Liver (tissue), 3 donors: ENCODE measurements around the gene TRAPPC12.

Experiments
- EGR1 ChIP-seq, 2 donors: IDR thresholded peaks; 2 replicates each; pipeline ENCODE4 v1.6.1; 2016 to 2018; ENCODE audit warnings: antibody characterized with exemption in 2 of 2, low read depth in 2 of 2
- GABPA ChIP-seq, 2 donors: IDR thresholded peaks in 1 of 2; conservative IDR thresholded peaks in 1 of 2; 2 replicates each; pipeline ENCODE4 v1.6.1; 2016; ENCODE audit warnings: antibody characterized with exemption in 2 of 2, mild to moderate bottlenecking in 1 of 2, moderate library complexity in 1 of 2
- NR2F2 ChIP-seq: IDR thresholded peaks from 2 replicates; pipeline ENCODE4 v1.6.1; 2016; ENCODE audit warnings: antibody characterized with exemption
- RAD21 ChIP-seq, 2 donors: IDR thresholded peaks; 2 replicates each; pipeline ENCODE4 v1.6.1; 2016; ENCODE audit warnings: antibody characterized with exemption in 2 of 2, mild to moderate bottlenecking in 2 of 2
- RXRA ChIP-seq, 2 donors: IDR thresholded peaks; 2 replicates each; pipeline ENCODE4 v1.6.1; 2017 to 2018; ENCODE audit warnings: antibody characterized with exemption in 2 of 2, mild to moderate bottlenecking in 1 of 2
- TAF1 ChIP-seq: conservative IDR thresholded peaks from 2 replicates; pipeline ENCODE4 v1.6.1; 2016; ENCODE audit warnings: antibody characterized with exemption, mild to moderate bottlenecking
- YY1 ChIP-seq: IDR thresholded peaks from 2 replicates; pipeline ENCODE4 v1.6.1; 2016; ENCODE audit warnings: antibody characterized with exemption, mild to moderate bottlenecking
- TF ChIP-seq, protein P1 (sequence below): IDR thresholded peaks from 2 replicates; pipeline ENCODE4 v1.6.1; 2016; ENCODE audit warnings: antibody characterized with exemption, mild to moderate bottlenecking
- TF ChIP-seq, protein P2 (sequence below): fragments of 150-350 bp; IDR thresholded peaks from 2 replicates; pipeline ENCODE4 v1.5.1; 2017; ENCODE audit warnings: improper control_type of control experiment, low read depth, low read length; ENCODE audit not compliant: missing input control
- TF ChIP-seq, protein P3 (sequence below): IDR thresholded peaks from 2 replicates; pipeline ENCODE4 v1.6.1; 2016; ENCODE audit warnings: antibody characterized with exemption
- TF ChIP-seq, protein P4 (sequence below): IDR thresholded peaks from 2 replicates; pipeline ENCODE4 v1.6.1; 2016; ENCODE audit warnings: antibody characterized with exemption
- TF ChIP-seq, protein P5 (sequence below): IDR thresholded peaks from 2 replicates; pipeline ENCODE4 v1.6.1; 2016; ENCODE audit warnings: antibody characterized with exemption
- donor health status: healthy.
- donor health status: healthy.

DNA sequence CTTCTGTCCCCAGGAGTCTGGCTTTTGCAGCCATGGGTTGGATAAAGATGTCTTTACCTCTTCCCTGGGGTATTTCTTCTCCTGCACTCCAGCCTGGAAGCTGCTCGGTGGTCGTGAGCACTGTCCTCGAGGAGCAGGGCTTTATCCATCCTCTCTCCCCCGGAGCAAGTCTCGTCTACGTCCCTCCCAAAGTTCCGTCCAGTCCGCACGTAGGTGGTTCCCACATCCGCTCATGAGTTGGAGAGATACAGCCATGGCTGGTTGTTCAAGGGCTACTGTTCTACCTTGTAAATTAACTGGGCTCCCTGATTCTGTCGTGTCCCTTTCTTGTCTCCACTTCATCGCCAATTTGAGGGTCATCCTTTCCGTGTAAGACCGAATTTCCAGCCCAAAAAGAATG is 47.1 kb downstream of the TRAPPC12 start:
- TF ChIP-seq, protein P1, sequence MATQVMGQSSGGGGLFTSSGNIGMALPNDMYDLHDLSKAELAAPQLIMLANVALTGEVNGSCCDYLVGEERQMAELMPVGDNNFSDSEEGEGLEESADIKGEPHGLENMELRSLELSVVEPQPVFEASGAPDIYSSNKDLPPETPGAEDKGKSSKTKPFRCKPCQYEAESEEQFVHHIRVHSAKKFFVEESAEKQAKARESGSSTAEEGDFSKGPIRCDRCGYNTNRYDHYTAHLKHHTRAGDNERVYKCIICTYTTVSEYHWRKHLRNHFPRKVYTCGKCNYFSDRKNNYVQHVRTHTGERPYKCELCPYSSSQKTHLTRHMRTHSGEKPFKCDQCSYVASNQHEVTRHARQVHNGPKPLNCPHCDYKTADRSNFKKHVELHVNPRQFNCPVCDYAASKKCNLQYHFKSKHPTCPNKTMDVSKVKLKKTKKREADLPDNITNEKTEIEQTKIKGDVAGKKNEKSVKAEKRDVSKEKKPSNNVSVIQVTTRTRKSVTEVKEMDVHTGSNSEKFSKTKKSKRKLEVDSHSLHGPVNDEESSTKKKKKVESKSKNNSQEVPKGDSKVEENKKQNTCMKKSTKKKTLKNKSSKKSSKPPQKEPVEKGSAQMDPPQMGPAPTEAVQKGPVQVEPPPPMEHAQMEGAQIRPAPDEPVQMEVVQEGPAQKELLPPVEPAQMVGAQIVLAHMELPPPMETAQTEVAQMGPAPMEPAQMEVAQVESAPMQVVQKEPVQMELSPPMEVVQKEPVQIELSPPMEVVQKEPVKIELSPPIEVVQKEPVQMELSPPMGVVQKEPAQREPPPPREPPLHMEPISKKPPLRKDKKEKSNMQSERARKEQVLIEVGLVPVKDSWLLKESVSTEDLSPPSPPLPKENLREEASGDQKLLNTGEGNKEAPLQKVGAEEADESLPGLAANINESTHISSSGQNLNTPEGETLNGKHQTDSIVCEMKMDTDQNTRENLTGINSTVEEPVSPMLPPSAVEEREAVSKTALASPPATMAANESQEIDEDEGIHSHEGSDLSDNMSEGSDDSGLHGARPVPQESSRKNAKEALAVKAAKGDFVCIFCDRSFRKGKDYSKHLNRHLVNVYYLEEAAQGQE, result no peak
- TF ChIP-seq, protein P2, sequence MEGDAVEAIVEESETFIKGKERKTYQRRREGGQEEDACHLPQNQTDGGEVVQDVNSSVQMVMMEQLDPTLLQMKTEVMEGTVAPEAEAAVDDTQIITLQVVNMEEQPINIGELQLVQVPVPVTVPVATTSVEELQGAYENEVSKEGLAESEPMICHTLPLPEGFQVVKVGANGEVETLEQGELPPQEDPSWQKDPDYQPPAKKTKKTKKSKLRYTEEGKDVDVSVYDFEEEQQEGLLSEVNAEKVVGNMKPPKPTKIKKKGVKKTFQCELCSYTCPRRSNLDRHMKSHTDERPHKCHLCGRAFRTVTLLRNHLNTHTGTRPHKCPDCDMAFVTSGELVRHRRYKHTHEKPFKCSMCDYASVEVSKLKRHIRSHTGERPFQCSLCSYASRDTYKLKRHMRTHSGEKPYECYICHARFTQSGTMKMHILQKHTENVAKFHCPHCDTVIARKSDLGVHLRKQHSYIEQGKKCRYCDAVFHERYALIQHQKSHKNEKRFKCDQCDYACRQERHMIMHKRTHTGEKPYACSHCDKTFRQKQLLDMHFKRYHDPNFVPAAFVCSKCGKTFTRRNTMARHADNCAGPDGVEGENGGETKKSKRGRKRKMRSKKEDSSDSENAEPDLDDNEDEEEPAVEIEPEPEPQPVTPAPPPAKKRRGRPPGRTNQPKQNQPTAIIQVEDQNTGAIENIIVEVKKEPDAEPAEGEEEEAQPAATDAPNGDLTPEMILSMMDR, result no peak
- TF ChIP-seq YY1 (no peak), EGR1 (IDR thresholded peaks at IDR 0.05; ENCODE audit: low read depth in 2 of 2) (no peak), GABPA (IDR thresholded peaks at IDR 0.05 in 1 of 2, conservative IDR thresholded peaks at IDR 0.05 in 1 of 2) (no peak), NR2F2 (no peak), TAF1 (no peak), RAD21 (IDR thresholded peaks at IDR 0.05) (no peak), RXRA (IDR thresholded peaks at IDR 0.05) (no peak)
- TF ChIP-seq, protein P3, sequence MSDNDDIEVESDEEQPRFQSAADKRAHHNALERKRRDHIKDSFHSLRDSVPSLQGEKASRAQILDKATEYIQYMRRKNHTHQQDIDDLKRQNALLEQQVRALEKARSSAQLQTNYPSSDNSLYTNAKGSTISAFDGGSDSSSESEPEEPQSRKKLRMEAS, result no peak
- TF ChIP-seq, protein P4, sequence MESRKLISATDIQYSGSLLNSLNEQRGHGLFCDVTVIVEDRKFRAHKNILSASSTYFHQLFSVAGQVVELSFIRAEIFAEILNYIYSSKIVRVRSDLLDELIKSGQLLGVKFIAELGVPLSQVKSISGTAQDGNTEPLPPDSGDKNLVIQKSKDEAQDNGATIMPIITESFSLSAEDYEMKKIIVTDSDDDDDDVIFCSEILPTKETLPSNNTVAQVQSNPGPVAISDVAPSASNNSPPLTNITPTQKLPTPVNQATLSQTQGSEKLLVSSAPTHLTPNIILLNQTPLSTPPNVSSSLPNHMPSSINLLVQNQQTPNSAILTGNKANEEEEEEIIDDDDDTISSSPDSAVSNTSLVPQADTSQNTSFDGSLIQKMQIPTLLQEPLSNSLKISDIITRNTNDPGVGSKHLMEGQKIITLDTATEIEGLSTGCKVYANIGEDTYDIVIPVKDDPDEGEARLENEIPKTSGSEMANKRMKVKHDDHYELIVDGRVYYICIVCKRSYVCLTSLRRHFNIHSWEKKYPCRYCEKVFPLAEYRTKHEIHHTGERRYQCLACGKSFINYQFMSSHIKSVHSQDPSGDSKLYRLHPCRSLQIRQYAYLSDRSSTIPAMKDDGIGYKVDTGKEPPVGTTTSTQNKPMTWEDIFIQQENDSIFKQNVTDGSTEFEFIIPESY, result no peak
- TF ChIP-seq, protein P5, sequence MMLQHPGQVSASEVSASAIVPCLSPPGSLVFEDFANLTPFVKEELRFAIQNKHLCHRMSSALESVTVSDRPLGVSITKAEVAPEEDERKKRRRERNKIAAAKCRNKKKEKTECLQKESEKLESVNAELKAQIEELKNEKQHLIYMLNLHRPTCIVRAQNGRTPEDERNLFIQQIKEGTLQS, result no peak
